Measurements from ENCODE around the gene MMD.
A peak's percentile ranks its signal among the peaks of the same experiment; 100 is the strongest.
"Not testable (repeated sequence)": the region's sequence is repeated elsewhere in the genome, so short reads cannot be mapped to it uniquely, and the experiment has no call there.

Gene MMD, protein sequence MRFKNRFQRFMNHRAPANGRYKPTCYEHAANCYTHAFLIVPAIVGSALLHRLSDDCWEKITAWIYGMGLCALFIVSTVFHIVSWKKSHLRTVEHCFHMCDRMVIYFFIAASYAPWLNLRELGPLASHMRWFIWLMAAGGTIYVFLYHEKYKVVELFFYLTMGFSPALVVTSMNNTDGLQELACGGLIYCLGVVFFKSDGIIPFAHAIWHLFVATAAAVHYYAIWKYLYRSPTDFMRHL

DNA sequence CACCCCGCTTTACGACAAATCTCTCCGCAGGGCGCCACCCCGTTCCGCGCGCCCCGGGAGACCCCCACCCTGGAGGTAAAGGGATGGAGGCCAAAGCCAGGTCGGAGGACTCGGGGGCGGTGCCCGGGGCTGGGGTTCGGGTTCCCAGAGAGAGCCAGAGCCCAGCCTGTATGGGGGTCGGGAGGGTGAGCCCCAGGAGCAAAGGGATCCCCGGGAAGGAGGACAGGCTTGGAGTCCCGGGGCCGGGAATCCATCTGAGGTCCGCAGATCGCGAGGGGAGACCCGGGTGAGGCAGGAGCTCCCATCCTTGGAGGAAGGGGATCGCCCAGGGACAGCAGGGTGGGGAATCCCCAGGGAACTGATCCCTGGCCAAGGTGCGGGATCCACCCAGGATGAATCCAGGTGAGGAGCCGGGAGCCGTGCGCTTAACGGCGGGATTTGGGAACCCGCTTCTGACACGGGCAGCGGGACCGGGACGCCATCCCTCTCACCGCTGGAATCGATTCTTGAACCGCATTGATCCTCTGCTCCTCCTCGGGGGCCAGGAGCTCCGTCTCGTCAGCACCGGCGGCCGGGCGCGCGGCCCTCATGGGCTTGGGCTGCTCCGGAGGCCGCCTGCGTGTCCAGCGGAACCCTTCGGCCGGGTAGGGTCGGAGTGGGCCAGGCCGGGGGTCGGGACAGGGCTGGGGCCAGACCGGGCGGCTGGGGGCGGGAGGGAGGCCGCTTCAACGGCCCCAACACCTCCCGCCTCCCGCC lies at the start of gene MMD:
MMD (minus strand) TSS at position 657 of the 756 bp plus-strand sequence; CDS start at position 517, 140 bp downstream.
- H3K4me3 ChIP-seq (ENCODE audit: low read depth, low read length) = peak within 1 kb of the TSS; percentile 84
- TF ChIP-seq, protein P1, sequence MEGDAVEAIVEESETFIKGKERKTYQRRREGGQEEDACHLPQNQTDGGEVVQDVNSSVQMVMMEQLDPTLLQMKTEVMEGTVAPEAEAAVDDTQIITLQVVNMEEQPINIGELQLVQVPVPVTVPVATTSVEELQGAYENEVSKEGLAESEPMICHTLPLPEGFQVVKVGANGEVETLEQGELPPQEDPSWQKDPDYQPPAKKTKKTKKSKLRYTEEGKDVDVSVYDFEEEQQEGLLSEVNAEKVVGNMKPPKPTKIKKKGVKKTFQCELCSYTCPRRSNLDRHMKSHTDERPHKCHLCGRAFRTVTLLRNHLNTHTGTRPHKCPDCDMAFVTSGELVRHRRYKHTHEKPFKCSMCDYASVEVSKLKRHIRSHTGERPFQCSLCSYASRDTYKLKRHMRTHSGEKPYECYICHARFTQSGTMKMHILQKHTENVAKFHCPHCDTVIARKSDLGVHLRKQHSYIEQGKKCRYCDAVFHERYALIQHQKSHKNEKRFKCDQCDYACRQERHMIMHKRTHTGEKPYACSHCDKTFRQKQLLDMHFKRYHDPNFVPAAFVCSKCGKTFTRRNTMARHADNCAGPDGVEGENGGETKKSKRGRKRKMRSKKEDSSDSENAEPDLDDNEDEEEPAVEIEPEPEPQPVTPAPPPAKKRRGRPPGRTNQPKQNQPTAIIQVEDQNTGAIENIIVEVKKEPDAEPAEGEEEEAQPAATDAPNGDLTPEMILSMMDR (IDR thresholded peaks at IDR 0.05; ENCODE audit: insufficient read depth, low read depth, low read length, missing control alignments) = no peak
- DNase-seq (ENCODE audit: low read depth) = no peak

DNA sequence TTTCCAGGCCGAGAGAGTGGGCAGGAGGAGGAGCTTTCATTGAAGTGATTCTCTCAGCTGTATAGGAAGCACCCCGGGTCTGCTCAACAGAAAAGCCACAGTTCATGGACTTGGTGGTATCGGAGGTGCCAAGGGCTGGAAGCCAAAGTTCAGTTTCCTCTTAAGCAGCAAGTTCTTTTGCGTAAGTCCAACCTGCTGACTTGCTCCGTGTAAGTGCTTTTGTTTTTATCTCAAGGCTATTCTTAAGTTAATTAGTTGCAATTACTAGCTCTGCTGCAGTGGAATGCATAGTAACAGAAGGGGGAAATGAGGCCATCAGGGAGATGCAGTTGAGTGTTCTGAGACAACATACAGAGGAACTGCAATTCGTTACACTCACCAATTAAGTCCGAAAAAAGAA lies 45.0 kb upstream of the MMD start:
- peak; percentile 41 for DNase-seq (ENCODE audit: low read depth)
- H3K4me3 ChIP-seq (ENCODE audit: low read depth, low read length) = peak overlapping the region; percentile 15; the same call in 1 of the 2 replicates
- TF ChIP-seq, protein P1 (IDR thresholded peaks at IDR 0.05; ENCODE audit: insufficient read depth, low read depth, low read length, missing control alignments) = no peak

DNA sequence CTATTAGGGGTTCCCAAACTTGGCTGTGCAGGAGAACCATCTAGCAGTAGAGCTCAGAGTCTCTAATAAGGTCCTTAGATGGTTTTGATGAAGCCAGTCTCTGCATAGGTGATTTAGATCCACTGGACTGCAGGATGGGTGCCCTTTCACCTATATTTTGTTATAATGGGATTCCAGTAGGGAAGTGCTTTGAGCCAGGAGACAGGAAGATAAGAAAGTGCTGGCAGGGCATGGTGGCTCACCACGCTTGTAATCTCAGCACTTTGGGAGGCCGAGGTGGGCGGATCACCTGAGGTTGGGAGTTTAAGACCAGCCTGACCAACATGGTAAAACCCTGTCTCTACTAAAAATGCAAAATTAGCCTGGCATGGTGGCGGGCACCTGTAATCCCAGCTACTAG lies 44.1 kb upstream of the MMD start:
- DNase-seq (ENCODE audit: low read depth); H3K4me3 ChIP-seq (ENCODE audit: low read depth, low read length): not testable (repeated sequence)

DNA sequence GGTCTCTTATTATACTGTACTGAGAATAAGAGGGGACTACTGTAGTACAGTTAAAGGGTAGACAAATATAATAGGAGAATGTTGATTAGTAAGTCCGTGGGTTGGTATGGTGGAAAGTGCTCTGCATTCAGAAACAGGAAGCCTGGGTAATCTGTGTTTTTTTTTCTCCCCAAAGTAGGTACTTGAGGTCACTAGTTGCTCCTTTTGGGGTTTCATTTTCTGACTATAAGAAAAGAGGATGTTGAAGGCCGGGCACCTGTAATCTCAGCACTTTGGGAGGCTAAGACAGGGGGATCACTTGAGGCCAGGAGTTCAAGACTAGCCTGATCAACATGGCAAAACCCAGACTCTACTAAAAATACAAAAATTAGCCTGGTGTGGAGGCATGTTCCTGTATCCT lies 42.0 kb upstream of the MMD start:
- TF ChIP-seq, protein P1 (IDR thresholded peaks at IDR 0.05; ENCODE audit: insufficient read depth, low read depth, low read length, missing control alignments) = no peak
- H3K4me3 ChIP-seq (ENCODE audit: low read depth, low read length) = no peak overlapping the region
- peak; percentile 85 for DNase-seq (ENCODE audit: low read depth)

DNA sequence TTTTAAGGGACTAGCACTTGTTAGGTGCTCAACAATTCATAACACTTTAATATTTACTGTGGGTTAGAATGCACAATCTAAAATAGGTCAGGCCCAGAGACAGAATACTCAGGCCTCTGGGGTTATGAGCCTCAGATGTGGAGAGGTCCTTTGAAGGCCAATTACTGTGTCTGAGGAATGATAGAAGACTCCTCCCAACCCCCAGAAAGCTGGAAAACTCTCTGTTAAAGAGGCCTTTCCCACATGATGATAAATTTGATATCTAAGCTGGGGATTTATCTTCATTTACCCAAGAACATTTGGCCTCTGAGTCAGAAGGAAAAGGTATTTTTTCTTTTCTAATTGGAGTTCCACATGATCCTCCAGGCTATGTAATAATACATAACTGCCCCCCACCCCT lies 41.1 kb upstream of the MMD start:
- TF ChIP-seq, protein P1 (IDR thresholded peaks at IDR 0.05; ENCODE audit: insufficient read depth, low read depth, low read length, missing control alignments) = no peak
- DNase-seq (ENCODE audit: low read depth) = no peak
- no peak overlapping the region for H3K4me3 ChIP-seq (ENCODE audit: low read depth, low read length)

DNA sequence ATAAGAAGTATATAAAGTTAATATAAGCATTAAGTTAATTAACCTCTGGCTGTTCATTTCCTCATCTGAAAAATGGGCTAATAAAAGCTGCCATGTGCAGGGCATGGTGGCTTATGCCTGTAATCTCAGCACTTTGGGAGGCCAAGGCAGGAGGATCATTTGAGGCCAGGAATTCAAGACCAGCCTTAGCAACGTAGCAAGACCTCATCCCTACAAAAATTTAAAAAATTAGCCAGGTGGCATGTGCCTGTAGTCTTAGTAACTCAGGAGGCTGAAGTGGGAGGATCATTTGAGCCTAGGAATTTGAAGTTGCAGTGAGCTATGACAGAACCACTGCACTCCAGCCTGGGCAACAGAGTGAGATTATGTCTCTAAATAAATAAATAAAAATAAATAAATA lies 40.6 kb upstream of the MMD start:
- DNase-seq (ENCODE audit: low read depth) = no peak

DNA sequence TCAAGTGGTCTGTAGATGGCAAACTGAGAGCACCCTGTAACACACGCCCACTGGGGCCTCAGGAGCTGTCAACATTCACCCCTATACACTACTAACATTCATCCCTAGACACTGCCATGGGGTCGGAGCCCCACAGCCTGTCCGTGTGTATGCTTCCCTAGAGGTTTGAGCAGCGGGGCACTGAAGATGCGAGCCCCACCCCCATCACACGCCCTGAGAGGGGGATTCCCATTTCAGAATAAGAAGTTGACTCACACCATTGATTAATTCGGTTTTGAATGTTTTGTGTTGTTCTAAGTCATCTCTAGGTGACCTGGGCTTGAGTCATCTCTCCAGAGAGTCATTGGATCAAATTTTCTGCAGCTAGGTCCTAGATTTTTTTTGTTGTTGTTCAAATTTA lies 37.3 kb upstream of the MMD start:
- TF ChIP-seq, protein P1 (IDR thresholded peaks at IDR 0.05; ENCODE audit: insufficient read depth, low read depth, low read length, missing control alignments) = no peak
- H3K4me3 ChIP-seq (ENCODE audit: low read depth, low read length) = no peak overlapping the region
- DNase-seq (ENCODE audit: low read depth) = peak; percentile 70

More for the DNA sequence above, 40.6 kb upstream of the MMD start:
- H3K4me3 ChIP-seq (ENCODE audit: low read depth, low read length) = no peak overlapping the region
- TF ChIP-seq, protein P1 (IDR thresholded peaks at IDR 0.05; ENCODE audit: insufficient read depth, low read depth, low read length, missing control alignments) = no peak

Measured in GM12865 (cell line).